ENCODE results near the gene FAM53A. TPM values are rescaled to one million over a fixed set of nuclear protein-coding genes. Genes with fewer than 3 reads are reported as not detected.

FAM53A gene
- total and polyA plus RNA-seq, 2 of the 4 experiments (the other 2 are of a cell fraction), result 2.0 to 3.1 TPM

DNA sequence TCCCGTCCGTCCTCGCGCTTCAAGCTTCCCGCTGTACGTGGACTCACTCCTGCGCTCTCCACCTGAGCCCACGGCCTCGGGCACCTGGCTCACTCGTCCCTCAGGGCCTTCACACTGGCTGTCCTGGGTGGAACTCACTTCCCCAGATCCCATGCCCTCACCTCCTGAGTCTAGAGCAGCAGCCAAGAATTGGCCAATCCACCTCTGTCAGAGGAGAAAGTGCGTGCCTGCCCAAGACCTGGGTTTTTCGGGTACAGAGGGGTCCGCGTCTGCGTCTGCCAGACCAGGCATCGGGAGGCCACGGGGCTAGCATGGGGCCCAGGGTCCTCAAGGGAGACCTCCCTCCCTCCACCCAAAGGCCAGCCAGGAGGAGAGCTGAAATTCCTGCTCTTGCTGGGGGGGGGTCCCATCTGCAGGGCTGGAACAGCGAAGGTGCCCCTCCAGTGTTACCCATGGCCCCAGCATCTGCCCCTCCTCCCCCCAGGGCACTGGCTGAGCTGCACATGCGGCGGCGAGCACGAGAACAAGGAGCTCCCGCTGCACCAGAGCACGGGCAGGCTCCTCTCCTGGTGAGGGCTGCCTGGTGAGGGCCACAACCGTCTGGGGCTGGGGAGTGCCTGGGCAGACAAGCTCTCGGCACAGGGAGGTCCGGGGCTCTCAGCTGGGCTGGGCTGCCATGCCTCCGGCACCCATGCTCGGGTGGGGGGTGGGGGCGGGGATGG, 47.5 kb downstream of the FAM53A start:
- H3K36me3 ChIP-seq (ENCODE audit: control insufficient read depth, insufficient read depth, low read length), result no peaks in the 10 kb centered on the region
- no peak overlapping the region for H2BK15ac ChIP-seq (ENCODE audit: low read depth, low read length)
- peaks cover 2% of the 10 kb centered on the region; the same call in 1 of the 2 replicates for H3K27me3 ChIP-seq (ENCODE audit: control insufficient read depth, insufficient read depth, low read length)
- ChIA-PET POLR2A (ENCODE audit: unreplicated experiment) (no interaction called here), CTCF (no interaction called here)
- no peak overlapping the region for H3K4me3 ChIP-seq (ENCODE audit: insufficient read depth, low read depth, low read length)
- no peak overlapping the region for H4K91ac ChIP-seq (ENCODE audit: insufficient read depth, low read depth, low read length)
- no peak overlapping the region for H3K56ac ChIP-seq (ENCODE audit: extremely low read depth, insufficient read depth, low read length)
- H3K14ac ChIP-seq (replicated peaks; ENCODE audit: low read depth, low read length), result no peak overlapping the region
- no peak overlapping the region for H3K27ac ChIP-seq (ENCODE audit: insufficient read depth, low read length)
- H3K9me1 ChIP-seq (ENCODE audit: insufficient read depth, low read length), result peaks cover 6% of the 10 kb centered on the region
- TF ChIP-seq FOS (IDR thresholded peaks at IDR 0.05; ENCODE audit: low read depth, low read length), result no peak
- TF ChIP-seq BHLHE40 (IDR thresholded peaks at IDR 0.05; ENCODE audit: low read depth, low read length), result no peak
- TF ChIP-seq NFE2L2 (IDR thresholded peaks at IDR 0.05; ENCODE audit: low read depth, low read length), result no peak
- TF ChIP-seq CHD1 (IDR thresholded peaks at IDR 0.05; ENCODE audit: low read depth, low read length), result no peak
- TF ChIP-seq RCOR1 (IDR thresholded peaks at IDR 0.05; ENCODE audit: insufficient replicate concordance, low read length), result no peak
- TF ChIP-seq RAD21 (IDR thresholded peaks at IDR 0.05; ENCODE audit: low read length), result no peak
- TF ChIP-seq, protein P1, sequence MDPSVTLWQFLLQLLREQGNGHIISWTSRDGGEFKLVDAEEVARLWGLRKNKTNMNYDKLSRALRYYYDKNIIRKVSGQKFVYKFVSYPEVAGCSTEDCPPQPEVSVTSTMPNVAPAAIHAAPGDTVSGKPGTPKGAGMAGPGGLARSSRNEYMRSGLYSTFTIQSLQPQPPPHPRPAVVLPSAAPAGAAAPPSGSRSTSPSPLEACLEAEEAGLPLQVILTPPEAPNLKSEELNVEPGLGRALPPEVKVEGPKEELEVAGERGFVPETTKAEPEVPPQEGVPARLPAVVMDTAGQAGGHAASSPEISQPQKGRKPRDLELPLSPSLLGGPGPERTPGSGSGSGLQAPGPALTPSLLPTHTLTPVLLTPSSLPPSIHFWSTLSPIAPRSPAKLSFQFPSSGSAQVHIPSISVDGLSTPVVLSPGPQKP (IDR thresholded peaks at IDR 0.05; ENCODE audit: borderline replicate concordance, low read depth, low read length), result no peak
- TF ChIP-seq MAFK (IDR thresholded peaks at IDR 0.05; ENCODE audit: low read depth, low read length), result no peak
- TF ChIP-seq, protein P2, sequence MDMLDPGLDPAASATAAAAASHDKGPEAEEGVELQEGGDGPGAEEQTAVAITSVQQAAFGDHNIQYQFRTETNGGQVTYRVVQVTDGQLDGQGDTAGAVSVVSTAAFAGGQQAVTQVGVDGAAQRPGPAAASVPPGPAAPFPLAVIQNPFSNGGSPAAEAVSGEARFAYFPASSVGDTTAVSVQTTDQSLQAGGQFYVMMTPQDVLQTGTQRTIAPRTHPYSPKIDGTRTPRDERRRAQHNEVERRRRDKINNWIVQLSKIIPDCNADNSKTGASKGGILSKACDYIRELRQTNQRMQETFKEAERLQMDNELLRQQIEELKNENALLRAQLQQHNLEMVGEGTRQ (IDR thresholded peaks at IDR 0.05; ENCODE audit: low read depth, low read length), result no peak
- no peak for TF ChIP-seq POLR2A (IDR thresholded peaks at IDR 0.05; ENCODE audit: low read depth, low read length)
- H3K9me3 ChIP-seq (ENCODE audit: control insufficient read depth, insufficient read depth, low read length), result peaks cover 6% of the 10 kb centered on the region
- no peak overlapping the region for H3K18ac ChIP-seq (ENCODE audit: low read depth, low read length)
- dilution Hi-C loops (cut with HindIII; ENCODE audit: low sequenced_read_pairs, unreplicated experiment) (no loop called here), in situ Hi-C loops (cut with MboI; ENCODE audit: low sequenced_read_pairs) (loop anchor here (10.0 to 25.0 kb wide), 2 partner anchors 282 to 474 kb away; partner anchors contain the start of gene SPON2), intact Hi-C loops (cut with micrococcal nuclease) (no loop called here)
- H4K5ac ChIP-seq (ENCODE audit: low read depth, low read length), result no peak overlapping the region
- 86% methylated on average over 13 of the region's 30 CpGs; no CpG with 5 or more reads in 1 of the 2 experiments for WGBS, 2 experiments (ENCODE audit: extremely low coverage in 2 of 2, insufficient read length in 1 of 2)
- no peaks in the 10 kb centered on the region for H3K4me1 ChIP-seq (ENCODE audit: control insufficient read depth, insufficient read depth, low read length)
- no peak overlapping the region for H3K4me2 ChIP-seq (ENCODE audit: low read depth, low read length)
- H3K9ac ChIP-seq (ENCODE audit: low read depth, low read length), result no peak overlapping the region
- H2BK20ac ChIP-seq (ENCODE audit: low read depth, low read length), result no peak overlapping the region
- no peak overlapping the region for H2BK5ac ChIP-seq (ENCODE audit: low read depth, low read length, poor library complexity, severe bottlenecking)
- DNase-seq, result no peak
- ATAC-seq (ENCODE audit: low read depth), result no peak
- no peak overlapping the region for H3K4ac ChIP-seq (ENCODE audit: low read depth, low read length)
- no peak overlapping the region for H3K23ac ChIP-seq (ENCODE audit: low read depth, low read length)
- H2AFZ ChIP-seq (replicated peaks; ENCODE audit: low read length, poor library complexity), result no peak overlapping the region
- 0 out of 2 replicates have a peak, but pooled peaks cover 3% of the 10 kb centered on the region for H4K20me1 ChIP-seq (ENCODE audit: insufficient read depth, low read length)
- BruUV-seq (replicated peaks), result no TSS peak
- H3K79me1 ChIP-seq (ENCODE audit: low read depth in 1 of 2, low read length in 2 of 2), result no peaks in the 10 kb centered on the region
- no peak overlapping the region for H2AK9ac ChIP-seq (replicated peaks; ENCODE audit: low read depth, low read length, poor library complexity)
- no peak overlapping the region for H2BK120ac ChIP-seq (ENCODE audit: low read depth, low read length)
- no peak overlapping the region for H4K8ac ChIP-seq (ENCODE audit: low read depth in 2 of 2, low read length in 2 of 2)
- H2AK5ac ChIP-seq (ENCODE audit: low read depth, low read length), result no peak overlapping the region
